HL-60 (cell line): ENCODE results near the gene HUWE1.

ENCODE experiments used
- GABPA ChIP-seq: IDR thresholded peaks from 2 replicates; pipeline ENCODE4 v1.6.1; 2012; ENCODE audit warnings: low read depth
- POLR2AphosphoS5 ChIP-seq: IDR thresholded peaks from 2 replicates; pipeline ENCODE4 v1.6.1; 2012; ENCODE audit warnings: low read depth
- SPI1 ChIP-seq: IDR thresholded peaks from 2 replicates; pipeline ENCODE4 v1.6.1; 2012; ENCODE audit warnings: low read depth, mild to moderate bottlenecking, borderline replicate concordance
- TF ChIP-seq, protein P1 (sequence below): IDR thresholded peaks from one replicate; pipeline ENCODE4 v1.5.1; 2011; ENCODE audit warnings: low read length, control low read depth, inconsistent platforms; ENCODE audit not compliant: insufficient read depth
- TF ChIP-seq, protein P2 (sequence below): IDR thresholded peaks from 2 replicates; pipeline ENCODE4 v1.6.1; 2012; ENCODE audit warnings: low read depth; ENCODE audit not compliant: insufficient replicate concordance

DNA sequence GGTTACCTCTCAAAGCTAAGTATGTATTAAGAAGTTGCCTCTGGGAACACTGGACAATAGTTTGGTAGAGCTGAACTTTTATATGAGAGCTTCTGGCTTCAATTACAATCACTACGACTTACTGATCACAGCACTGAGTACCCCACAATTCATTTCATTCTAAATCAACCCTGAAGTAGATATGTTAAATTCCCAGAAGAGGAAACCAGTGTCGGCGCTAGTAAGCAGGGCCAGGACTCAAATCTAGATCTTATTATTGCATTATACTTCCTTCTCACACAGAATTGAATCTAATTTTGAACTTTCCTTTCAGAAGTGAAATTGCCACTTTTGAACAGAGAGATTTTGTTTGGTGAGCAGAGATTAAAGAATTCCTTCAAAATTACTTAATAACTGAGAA lies 41.8 kb downstream of the HUWE1 start:
- TF ChIP-seq, protein P1, sequence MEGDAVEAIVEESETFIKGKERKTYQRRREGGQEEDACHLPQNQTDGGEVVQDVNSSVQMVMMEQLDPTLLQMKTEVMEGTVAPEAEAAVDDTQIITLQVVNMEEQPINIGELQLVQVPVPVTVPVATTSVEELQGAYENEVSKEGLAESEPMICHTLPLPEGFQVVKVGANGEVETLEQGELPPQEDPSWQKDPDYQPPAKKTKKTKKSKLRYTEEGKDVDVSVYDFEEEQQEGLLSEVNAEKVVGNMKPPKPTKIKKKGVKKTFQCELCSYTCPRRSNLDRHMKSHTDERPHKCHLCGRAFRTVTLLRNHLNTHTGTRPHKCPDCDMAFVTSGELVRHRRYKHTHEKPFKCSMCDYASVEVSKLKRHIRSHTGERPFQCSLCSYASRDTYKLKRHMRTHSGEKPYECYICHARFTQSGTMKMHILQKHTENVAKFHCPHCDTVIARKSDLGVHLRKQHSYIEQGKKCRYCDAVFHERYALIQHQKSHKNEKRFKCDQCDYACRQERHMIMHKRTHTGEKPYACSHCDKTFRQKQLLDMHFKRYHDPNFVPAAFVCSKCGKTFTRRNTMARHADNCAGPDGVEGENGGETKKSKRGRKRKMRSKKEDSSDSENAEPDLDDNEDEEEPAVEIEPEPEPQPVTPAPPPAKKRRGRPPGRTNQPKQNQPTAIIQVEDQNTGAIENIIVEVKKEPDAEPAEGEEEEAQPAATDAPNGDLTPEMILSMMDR: no peak
- TF ChIP-seq POLR2AphosphoS5 (no peak), GABPA (no peak), SPI1 (no peak)
- TF ChIP-seq, protein P2, sequence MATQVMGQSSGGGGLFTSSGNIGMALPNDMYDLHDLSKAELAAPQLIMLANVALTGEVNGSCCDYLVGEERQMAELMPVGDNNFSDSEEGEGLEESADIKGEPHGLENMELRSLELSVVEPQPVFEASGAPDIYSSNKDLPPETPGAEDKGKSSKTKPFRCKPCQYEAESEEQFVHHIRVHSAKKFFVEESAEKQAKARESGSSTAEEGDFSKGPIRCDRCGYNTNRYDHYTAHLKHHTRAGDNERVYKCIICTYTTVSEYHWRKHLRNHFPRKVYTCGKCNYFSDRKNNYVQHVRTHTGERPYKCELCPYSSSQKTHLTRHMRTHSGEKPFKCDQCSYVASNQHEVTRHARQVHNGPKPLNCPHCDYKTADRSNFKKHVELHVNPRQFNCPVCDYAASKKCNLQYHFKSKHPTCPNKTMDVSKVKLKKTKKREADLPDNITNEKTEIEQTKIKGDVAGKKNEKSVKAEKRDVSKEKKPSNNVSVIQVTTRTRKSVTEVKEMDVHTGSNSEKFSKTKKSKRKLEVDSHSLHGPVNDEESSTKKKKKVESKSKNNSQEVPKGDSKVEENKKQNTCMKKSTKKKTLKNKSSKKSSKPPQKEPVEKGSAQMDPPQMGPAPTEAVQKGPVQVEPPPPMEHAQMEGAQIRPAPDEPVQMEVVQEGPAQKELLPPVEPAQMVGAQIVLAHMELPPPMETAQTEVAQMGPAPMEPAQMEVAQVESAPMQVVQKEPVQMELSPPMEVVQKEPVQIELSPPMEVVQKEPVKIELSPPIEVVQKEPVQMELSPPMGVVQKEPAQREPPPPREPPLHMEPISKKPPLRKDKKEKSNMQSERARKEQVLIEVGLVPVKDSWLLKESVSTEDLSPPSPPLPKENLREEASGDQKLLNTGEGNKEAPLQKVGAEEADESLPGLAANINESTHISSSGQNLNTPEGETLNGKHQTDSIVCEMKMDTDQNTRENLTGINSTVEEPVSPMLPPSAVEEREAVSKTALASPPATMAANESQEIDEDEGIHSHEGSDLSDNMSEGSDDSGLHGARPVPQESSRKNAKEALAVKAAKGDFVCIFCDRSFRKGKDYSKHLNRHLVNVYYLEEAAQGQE: no peak
